HS-27A (cell line): ENCODE measurements around the gene BATF.

Experiments used
- DNase-seq: peaks from one replicate; pipeline ENCODE4 v3.0.0-alpha.2; 2012; ENCODE audit warnings: low read depth, missing footprints

BATF gene

DNA sequence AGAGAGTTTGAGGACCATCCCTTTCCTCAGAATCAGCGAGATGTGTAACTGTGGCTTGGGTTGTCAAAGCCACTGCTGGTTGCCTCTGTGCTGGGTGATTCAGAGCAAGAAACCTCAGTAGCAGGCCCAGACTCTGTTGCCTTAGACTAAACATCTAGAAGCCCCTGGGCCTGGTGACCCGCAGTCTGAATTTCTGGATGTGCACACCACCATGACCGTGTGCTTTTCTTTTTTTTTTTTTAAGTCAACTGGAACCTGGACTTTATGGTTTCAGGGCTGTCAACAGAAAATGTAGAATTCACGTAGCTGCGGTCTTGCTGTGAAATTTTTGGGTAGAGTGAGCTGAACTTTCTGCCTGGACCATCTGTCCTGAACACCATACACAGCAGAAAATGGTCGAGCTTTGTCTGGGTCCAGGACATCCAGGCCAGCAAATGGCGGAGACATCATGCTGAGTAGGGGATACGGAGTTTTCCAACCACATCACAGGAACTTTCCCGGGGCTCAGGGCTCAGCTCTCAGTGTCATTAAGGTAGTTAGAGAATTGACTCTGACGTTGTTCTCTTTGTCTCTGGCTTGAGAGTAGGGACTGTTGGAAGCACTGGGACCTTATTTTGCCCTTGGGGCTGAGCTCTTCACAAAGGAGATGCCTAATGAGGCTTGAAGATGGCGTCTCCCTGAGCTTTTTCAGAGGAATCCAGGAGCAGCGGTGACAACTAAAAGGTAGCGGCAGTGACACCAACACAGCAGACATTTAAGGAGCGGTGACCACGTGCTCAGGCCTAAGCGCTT, 23.0 kb upstream of the BATF start:
- no peak for DNase-seq

DNA sequence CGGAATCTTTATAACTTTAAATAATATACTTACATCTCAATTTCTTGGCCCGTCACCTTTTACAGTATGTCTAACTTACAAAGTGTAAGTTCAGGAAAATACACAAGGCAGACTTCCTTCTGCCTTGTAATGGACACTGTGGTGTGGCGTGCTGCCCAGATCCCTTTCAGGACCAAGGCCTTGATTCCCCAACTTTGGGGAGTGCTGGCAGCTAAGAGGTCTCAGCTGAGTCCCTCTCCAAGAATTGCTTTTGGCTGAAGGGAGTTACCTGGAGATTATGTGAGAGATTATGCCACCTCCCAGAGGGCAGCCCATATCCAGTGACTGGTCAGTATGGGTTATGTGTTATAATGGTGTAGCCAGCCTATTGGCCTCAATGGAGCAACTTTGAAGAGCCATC, 21.2 kb upstream of the BATF start:
- DNase-seq, result no peak

DNA sequence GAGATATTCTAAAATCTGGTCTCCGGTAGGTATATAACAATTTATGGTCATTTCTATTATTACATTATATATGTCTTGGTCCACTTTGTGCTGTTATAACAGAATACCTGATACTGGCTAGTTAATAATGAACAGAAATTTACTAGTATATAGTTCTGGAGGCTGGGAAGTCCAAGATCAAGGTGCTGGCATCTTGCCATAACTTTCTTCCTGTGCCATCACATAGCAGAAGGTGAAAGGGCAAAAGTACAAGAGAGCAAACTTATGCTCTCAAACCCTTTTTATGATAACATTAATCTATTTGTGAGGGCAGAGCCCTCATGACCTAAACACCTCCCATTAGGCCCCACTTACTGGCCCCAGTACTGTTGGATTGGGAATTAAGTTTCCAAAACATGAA, 17.9 kb upstream of the BATF start:
- no peak for DNase-seq

DNA sequence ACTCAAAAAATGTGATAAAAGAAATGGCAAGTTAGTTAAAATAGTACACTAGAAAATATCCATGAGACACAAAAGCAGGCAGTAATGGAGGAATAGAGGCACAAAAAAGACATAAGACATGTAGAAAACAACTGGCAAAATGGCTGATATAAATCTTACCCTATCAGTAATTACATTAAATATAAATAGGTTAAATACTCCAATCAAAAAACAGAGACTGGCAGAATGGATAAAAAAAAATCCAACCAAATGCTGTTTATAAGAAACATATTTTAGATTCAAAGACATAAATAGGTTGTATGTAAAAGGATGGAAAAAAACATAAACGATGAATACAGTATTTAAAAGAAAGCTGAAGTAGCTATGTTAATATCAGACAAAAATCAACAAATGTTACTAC, 15.3 kb upstream of the BATF start:
- no peak for DNase-seq

DNA sequence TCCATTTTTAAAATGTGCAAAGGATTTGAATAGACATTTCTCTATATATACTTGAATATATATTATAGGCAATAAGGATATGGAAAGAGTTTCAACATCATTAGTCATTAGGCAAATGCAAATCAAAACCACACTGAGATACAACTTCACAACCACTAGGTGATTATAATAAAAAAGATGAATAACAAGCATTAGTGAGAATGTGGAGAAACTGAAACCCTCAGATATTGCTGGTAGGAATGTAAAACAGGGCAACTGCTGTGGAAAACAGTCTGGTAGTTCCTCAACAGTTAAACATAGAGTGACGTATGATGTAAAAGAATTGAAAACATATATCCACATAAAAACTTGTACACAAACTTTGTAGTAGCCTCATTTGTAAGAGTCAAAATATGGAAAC, 11.7 kb upstream of the BATF start:
- DNase-seq, result no peak

DNA sequence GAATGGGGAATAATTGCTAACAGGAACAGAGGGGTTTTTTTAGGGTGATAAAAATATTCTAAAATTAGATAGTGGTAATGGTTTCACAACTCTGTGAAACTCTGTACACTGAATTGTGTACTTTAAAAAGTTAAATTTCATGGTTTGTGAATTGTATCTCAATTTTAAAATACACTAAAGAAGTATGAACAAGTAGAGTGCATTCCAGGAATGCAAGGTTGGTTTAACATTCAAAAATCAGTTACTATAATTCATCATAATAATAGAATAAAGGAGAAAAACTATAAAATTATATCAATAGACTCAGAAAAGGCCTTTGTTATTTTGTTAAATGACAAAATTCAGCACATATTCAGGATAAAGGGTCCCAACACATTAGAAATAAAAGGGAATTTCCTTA, 11.1 kb upstream of the BATF start:
- DNase-seq, result no peak

DNA sequence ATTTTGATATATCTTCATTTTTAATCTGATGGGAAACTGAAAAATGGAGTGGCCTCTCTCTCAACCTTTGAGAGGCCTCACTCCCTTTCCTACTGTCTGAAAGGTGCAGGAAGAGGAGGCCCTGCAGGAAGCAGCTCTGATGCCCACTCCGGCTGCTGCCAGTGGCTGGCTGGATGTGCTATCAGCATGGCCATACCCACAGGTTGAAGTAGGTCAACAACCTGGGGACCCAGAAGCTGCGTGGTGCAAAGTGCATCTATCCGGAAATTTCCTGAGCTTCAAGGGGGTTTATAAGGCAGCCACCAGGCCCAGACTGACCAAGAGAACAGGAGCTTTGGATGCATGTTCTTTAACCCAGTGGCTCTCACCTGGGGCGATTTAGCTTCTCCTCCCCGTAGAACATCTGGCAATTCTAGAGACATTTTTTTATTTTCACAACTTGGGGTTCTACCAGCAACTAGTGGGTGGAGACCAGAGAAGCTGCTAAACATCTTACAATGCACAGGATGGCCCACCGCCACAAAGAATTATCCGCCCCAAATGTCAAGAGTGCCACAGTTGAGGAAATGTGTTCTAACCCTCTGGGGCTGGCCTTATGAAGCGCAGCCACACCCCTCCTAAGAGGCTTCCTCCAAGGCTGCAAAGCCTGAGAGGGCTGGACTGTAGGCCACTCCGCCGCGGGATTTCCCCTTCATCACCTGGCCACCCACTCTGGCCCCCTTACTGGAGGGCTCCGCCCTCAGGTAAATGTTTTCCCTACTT, 8.2 kb upstream of the BATF start:
- no peak for DNase-seq

DNA sequence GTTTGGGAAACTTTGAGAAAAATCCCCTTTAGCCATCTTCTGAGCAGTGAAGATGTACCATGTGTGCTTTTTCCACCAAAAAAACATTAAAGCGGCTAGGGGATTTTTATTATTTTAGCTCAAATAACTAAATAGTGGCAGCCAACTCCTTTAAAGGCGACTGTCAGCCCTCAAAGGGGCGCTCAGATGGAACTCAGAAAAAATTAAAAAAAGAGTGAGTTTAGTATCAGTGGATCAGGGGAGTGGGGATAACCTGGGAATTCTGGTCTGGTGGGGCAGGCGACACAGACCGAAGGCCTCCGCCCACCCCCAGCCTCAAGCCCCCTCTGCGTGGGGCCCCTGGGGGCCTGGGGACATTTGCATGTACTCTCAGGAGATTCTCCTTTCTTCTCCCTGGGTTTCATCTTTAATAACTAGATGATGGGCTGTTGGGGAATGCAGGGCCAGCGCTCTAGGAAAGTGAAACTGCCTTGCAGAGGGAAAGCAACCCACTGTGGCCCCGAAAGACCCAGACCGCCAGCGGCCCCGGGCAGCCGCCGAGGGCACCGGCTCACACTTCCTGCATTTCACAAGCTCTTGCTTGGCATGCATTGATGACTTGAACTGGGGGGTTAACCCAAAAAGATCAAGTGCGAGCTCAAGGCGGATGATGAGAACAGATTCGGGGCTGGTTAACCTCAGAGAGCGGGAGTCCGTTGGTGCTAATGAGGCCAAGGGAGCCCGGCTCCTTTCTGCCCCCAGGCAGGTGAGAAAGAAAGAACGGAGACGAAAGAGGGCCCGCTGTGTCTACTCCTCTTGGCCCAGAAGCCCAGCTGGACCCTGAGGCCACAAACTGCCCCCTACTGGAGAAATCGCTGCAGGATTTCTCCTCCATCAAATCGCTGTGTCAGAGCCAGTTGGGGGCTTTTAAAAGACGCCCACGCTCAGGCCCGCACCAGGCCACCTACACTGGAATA, 7.3 kb upstream of the BATF start:
- DNase-seq, result no peak

DNA sequence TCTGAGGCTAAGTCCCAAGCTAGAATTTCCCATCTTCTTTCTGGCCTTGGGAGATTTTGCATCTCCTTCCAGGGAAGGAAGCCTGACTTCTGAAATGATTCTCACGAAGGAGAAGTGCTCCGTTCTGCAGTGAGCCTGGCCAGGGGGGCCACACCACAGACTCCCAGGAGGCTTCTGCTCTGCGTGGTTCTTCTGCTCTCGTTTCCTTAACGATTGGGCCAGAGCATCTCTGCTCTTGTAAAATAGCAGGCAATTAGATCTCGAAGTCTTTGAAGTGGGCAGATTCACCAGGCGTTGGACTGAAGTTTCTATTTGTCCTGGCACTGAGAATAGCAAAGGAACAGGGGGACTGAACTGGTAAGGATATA, 6.7 kb upstream of the BATF start:
- DNase-seq, result no peak

DNA sequence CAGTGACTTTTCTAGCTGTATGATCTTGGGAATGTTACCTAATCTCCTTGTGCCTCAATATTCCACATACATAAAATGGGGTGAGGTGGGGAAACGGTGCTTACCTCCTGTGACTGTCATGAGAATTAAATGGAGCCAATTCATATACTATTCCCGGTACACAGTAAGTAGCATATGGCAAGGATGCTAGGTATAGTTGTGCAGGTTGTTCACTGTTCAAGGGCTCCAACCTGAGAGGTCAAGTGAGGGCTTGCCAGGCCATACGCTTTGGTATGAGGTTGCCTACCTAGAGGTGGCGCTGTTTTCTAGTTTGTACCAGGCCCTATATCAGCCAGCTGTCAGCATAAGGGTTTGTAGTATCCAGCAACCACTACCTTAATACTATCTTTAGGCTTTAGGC, 3.6 kb upstream of the BATF start:
- DNase-seq, result no peak

DNA sequence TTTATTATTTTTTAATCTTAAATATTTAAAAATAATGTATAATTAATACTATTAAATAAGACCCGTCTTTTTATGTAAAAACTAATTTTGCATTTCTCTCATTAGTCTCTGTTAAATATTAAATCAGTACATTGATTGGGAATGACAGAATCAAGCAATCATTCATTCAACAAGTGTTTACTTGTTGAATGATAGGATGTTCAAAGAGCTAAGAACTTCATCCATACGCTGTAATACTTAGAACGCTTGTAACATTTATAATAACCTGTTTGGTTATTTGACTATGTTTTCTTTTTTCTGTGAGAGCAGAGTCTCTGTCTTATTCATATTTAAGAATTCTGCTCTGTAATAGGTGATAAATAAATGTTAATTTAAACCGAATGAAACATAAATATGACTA, 2.9 kb upstream of the BATF start:
- DNase-seq, result no peak

DNA sequence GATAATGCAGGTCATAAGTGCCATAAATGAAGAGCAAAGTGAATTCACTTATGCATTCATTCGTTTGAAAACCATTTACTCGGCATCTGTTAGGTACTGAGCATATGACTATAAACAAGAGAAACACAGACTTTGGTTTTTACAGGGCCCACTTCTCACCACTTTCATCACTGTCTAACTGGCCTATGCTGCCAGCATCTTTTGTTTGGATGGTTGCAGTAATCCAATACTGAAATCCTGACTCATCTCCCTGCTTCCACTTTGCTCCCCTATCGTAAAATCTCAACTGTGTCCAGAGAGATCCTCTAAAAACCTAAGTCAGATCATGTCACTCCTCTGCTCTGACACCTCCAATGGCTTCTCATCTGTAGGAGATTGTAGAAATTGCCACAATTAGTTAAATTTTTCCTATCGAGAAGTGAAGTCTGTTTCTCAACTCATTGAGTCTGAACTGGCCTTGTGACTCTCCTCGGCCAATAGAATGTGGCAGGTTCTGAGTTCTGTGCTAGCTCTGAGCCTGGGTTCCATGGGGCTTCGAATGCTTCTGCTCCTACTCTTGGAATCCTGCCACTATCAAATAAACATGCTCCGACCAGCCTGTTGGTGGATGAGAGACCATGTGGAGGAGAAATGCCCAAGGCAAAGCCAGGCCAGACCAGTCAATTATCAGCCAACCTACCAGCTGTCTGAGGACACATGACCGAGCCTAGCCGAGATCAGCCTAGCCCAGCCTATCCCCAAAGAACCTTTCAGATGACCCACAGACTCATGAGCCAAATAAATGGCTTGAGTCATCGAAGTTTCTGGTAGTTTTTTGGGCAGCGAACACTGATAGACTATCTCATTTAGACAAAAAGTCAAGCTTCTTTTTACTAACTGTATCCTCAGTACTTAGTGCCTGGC, 2.2 kb upstream of the BATF start:
- DNase-seq, result no peak

DNA sequence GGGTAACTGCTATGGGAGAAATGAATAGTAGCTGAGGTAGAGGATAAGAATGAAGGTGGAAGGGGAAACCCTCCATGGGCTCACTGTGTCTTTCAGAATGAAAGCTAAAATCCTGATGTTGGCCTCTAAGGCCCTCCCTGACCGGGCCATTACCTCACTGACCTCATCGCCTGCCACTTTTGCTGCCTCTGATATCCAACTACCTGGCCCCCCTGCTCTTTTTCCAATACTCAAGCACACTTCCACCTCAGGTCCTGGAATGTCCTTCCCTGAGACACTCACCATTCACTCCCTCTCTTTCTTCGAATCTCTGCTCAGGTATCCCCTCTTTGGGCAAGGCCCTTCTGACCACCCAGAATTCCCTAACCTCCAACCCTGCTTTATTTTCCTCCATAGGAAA, 1.4 kb upstream of the BATF start:
- no peak for DNase-seq

DNA sequence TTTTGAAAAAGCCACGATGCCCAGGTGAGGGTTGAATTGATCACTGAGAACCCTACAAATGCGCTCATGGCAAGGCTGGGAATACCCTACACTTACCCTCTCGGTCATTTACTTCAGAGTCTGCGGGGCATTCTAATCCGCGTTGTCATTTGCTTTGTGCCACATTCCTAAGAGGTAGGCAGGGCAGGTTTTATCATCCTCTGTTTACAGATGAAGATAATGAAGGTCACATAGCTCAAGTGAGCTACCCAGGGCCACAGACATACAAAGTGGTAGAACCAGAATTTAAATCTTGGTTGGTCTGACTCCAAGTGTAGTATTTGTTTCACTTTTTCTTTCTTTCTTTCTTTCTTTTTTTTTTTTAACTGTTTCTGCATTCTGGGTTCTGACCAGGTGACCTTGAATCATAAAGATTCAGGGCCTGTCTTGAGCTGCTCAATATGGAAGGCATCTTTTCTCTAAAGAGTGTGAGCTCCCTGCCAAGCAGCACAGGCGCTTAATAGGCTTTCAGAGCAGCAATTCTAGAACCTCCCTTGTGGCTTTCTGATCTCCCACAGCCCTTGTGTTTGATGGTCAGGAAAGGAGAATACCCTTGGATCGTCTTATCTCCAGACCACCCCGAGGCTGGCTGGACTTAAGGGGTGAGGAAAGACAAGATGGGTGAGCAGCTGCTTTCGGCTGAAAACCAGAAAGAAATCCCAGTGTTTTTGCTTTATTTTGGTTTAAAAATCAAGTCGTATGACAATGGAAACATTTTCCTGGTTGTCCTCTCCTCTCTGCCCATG, 662 bp upstream of the BATF start:
- DNase-seq, result no peak

DNA sequence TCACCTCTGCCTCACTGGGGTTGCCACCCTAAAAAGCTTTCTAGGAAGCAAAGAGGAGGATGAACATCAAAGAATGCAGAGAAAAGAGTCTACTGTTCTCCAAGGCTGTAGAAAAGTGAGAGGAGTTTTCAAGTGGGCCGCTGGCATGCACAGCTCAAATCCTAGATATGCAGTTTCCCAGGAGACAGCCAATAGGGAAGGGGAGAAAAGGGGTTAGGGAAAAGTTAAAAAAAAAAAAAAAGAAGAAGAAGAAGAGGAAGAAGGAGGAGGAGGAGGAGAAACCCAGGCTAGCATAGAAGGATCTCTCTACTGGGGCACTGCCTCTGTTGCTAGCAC, 682 bp downstream of the BATF start:
- no peak for DNase-seq

DNA sequence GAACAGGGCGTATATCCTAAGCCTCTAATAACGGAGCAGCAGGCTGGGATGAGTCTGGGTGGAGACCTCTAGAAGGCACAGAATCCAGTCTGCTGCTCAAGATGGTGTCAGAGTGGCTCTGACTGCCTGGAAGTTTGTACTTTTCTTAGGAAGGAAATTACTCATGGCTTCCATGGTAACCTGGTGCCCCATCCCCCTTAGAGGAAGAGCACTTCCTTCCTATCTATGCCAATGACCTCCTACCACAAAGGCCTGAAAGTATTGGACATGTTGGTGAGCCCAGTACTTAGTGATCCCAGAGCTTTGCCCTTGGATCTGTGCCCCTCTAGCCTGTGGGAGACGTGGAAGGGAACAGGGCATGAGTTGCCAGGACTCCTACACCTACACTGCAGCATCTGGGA, 1.5 kb downstream of the BATF start:
- DNase-seq, result no peak

DNA sequence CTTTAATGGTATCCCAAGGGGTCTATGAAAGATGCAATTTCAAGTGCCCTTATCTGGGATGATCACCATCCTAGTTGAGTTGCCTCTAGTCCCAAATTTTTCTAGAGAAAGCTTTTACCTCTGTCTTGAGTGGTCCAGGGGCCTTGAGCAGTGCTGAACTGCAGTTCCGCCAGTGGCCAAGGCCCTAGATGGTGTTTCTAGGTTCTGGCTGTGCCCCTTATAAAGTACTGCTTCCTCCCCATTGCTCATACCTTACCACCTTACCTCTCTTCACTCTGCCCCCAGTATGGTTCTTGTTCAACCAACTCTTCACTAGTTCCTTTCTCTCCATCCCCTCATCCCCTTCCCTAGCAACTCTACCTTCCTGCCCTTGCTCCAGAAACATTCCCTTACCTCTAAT, 3.7 kb downstream of the BATF start:
- DNase-seq, result no peak

DNA sequence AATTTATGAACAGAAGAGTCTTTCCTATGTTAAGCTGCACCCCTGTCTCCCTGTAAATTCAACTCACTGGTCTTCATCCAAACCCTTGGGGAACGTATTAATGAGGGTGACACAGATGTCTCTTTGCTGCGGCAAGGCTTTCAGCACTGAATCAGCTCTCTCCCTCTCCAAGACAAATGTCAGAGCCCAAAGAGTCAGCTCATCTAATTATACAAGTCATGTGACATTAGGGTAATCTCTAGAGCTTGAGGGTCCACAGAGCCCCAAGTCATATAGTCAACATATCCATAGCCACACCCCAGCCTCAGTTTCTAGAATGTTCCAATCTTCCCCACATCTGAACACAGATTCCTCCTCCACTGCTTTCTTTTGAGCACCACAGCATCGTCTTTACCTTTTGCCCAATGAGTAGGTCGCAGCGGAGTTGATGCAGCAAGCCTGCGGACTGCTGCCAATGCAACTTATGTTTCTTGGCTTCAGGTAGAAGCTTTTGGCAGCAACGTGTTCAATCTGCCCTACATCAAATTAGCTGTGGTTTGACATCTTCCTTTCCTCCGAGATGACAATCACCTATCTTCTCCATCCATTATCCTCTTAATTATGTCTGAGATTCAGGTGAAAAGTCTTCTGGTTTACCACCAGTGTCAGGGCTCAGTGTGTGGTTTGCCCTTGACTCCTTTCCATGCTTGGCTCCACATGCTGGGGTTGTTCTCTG, 5.3 kb downstream of the BATF start:
- no peak for DNase-seq

DNA sequence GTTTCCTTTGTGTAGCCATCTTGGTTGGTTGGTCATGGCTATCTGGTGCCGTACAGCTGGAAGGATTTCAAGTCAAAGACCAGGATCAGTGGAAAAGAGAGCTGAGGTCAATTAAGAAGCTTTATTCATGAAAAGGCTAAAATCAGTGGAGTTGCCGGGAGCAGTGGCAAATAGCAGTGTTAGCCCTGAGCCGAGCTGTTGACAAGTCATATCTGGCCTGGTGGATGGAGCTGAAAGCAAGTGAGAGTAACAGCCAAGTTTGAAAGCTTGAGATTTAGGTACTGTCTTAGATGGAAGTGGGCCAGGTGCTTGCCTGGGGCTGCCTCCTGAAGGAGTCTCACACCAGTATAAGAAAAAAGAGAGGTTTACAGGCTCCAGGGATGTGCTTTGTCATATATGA, 9.0 kb downstream of the BATF start:
- no peak for DNase-seq

DNA sequence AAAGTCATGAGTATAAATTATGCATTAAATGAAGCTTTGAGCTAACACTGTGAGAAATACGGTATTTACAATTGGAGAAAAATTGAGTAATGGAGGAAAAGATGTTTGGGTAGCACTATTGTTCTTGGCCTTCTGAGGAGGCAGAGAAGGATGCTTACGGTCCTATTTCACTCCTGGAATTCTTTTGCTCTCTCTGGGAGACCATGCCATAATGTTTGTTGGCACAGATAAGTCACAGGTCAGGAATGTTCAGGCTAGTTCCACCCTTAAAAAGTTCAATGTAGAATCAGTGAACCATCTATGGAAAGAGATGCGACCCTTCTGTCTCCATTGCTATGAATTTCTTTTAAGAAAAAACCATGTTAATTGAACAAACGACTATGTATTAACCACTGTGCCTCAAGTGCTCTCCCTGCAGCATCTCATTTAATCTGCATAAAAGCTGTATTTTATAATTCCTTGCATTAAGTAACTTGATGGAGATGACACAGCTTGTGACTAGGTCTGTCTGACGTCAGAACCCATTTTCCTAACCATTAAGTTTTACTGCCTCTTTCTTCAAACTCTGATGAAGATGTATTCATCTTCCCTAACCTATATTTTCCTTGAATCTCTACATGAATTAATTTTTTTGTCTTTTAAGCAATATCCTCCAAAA, 9.5 kb downstream of the BATF start:
- DNase-seq, result no peak
